ENCODE measurements around the gene CD244.

GRCh38 chr1:160806784-160807183 lies 55.9 kb downstream of the CD244 start:
- TF ChIP-seq EZH2 (IDR thresholded peaks at IDR 0.05; ENCODE audit: borderline replicate concordance, low read length), result no peak
- no peak for TF ChIP-seq CTCF (conservative IDR thresholded peaks at IDR 0.05 in 1 of 2, IDR thresholded peaks at IDR 0.05 in 1 of 2; ENCODE audit: extremely low read depth in 1 of 2, insufficient read depth in 1 of 2, low read depth in 1 of 2, low read length in 2 of 2)
